ENCODE results near the gene SLC5A3. TPM values are rescaled to one million over a fixed set of nuclear protein-coding genes. Genes with fewer than 3 reads are reported as not detected.

Gene SLC5A3
- total and polyA plus RNA-seq, 10 of the 15 experiments (the other 5 are each of a cell fraction or from before 2014, with no cell fraction given) = 3.3 to 21.4 (median 12.0) TPM

DNA sequence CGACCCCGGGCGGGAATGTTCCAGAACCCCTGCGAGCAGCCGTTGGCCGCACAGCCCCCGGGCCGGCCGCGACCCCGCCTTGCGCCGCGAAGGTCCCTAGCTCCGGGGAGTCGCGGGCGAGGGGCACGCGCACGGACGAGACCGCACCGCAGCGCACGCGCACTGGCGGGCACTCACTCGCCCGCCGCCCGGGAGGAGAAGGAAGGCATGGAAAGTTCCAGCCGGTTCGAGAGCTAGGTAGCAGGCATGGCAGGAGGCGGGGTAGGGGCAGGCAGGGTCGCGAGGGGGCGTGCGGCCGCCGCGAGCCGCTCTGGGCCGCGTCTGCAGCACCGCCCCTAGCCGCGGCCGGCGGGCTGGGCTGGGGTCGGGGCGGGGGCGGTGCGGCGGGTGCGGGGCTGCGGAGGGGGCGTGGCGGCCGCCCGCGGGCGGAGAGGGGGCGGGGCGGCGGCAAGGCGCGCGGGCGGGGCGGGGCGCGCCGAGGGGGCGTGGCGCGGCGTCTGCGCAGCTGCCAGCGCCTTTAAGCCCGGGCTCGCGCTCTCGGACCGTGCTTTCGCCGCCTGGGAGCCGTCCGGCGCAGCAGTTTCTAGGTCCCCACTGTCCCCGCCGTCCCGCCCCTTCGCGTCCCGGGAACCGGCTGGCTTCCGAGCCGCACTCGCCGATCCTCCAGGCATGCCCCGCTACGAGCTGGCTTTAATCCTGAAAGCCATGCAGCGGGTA lies at the start of gene SLC5A3, which contains the start of gene MRPS6 (continued):
- TF ChIP-seq, protein P1, sequence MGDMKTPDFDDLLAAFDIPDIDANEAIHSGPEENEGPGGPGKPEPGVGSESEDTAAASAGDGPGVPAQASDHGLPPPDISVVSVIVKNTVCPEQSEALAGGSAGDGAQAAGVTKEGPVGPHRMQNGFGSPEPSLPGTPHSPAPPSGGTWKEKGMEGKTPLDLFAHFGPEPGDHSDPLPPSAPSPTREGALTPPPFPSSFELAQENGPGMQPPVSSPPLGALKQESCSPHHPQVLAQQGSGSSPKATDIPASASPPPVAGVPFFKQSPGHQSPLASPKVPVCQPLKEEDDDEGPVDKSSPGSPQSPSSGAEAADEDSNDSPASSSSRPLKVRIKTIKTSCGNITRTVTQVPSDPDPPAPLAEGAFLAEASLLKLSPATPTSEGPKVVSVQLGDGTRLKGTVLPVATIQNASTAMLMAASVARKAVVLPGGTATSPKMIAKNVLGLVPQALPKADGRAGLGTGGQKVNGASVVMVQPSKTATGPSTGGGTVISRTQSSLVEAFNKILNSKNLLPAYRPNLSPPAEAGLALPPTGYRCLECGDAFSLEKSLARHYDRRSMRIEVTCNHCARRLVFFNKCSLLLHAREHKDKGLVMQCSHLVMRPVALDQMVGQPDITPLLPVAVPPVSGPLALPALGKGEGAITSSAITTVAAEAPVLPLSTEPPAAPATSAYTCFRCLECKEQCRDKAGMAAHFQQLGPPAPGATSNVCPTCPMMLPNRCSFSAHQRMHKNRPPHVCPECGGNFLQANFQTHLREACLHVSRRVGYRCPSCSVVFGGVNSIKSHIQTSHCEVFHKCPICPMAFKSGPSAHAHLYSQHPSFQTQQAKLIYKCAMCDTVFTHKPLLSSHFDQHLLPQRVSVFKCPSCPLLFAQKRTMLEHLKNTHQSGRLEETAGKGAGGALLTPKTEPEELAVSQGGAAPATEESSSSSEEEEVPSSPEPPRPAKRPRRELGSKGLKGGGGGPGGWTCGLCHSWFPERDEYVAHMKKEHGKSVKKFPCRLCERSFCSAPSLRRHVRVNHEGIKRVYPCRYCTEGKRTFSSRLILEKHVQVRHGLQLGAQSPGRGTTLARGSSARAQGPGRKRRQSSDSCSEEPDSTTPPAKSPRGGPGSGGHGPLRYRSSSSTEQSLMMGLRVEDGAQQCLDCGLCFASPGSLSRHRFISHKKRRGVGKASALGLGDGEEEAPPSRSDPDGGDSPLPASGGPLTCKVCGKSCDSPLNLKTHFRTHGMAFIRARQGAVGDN (IDR thresholded peaks at IDR 0.05) = peak; percentile 73
- peak; percentile 1 for TF ChIP-seq SMARCA5 (IDR thresholded peaks at IDR 0.05)
- peak; percentile 85 for TF ChIP-seq POU2F2 (IDR thresholded peaks at IDR 0.05; ENCODE audit: borderline replicate concordance, low read depth, low read length)
- TF ChIP-seq PML (IDR thresholded peaks at IDR 0.05; ENCODE audit: low read length) = peak; percentile 74; the same call in 1 of the 2 replicates
- no peak for TF ChIP-seq ZBTB33 (IDR thresholded peaks at IDR 0.05)
- peak; percentile 42; the same call in 1 of the 2 replicates for TF ChIP-seq YY1 (IDR thresholded peaks at IDR 0.05; ENCODE audit: low read depth, low read length)
- TF ChIP-seq GATAD2B (conservative IDR thresholded peaks at IDR 0.05; ENCODE audit: low read depth) = peak; percentile 18; the same call in 1 of the 2 replicates
- peak; percentile 86; the same call in 1 of the 2 replicates for TF ChIP-seq SMAD5 (IDR thresholded peaks at IDR 0.05; ENCODE audit: low read depth)
- peak; percentile 72; the same call in 1 of the 2 replicates for TF ChIP-seq TAF1 (IDR thresholded peaks at IDR 0.05; ENCODE audit: borderline replicate concordance, low read depth, low read length)
- 0 out of 2 replicates have a peak, but pooled peaks have one; percentile 25 for TF ChIP-seq ZNF207 (IDR thresholded peaks at IDR 0.05; ENCODE audit: borderline replicate concordance)
- peak; percentile 18 for TF ChIP-seq RELA (IDR thresholded peaks at IDR 0.05; ENCODE audit: borderline replicate concordance, partially characterized antibody)
- peak in 1 of 2 experiments; percentile 65; a peak in 2 of 4 replicates for TF ChIP-seq BHLHE40 (IDR thresholded peaks at IDR 0.05; ENCODE audit: borderline replicate concordance in 1 of 2, low read depth in 2 of 2, low read length in 1 of 2)
- TF ChIP-seq TCF12 (IDR thresholded peaks at IDR 0.05; ENCODE audit: low read depth, low read length) = peak; percentile 85
- TF ChIP-seq LARP7 (IDR thresholded peaks at IDR 0.05) = peak; percentile 36
- peak; percentile 34; the same call in 1 of the 2 replicates for TF ChIP-seq NR2F1 (conservative IDR thresholded peaks at IDR 0.05)
- peak; percentile 51; the same call in 1 of the 2 replicates for TF ChIP-seq DPF2 (IDR thresholded peaks at IDR 0.05)
- TF ChIP-seq MXI1 (IDR thresholded peaks at IDR 0.05; ENCODE audit: low read depth, low read length) = peak; percentile 60; the same call in 1 of the 2 replicates
- TF ChIP-seq CHD1 (IDR thresholded peaks at IDR 0.05; ENCODE audit: low read depth, low read length) = peak; percentile 66; the same call in 1 of the 2 replicates
- TF ChIP-seq POLR2AphosphoS2 (IDR thresholded peaks at IDR 0.05; ENCODE audit: low read depth, low read length) = peak; percentile 96
- TF ChIP-seq MLLT1 (IDR thresholded peaks at IDR 0.05) = 0 out of 2 replicates have a peak, but pooled peaks have one; percentile 29
- TF ChIP-seq CREM (IDR thresholded peaks at IDR 0.05; ENCODE audit: low read depth) = 0 out of 2 replicates have a peak, but pooled peaks have one; percentile 33
- TF ChIP-seq BACH1 (IDR thresholded peaks at IDR 0.05; ENCODE audit: borderline replicate concordance) = peak; percentile 9; the same call in 1 of the 2 replicates
- peak; percentile 61 for TF ChIP-seq NRF1 (conservative IDR thresholded peaks at IDR 0.05; ENCODE audit: low read depth, low read length)
